DOHH2 (cell line): ENCODE measurements around the gene PAPLN.

Source experiments
- EZH2phosphoT487 ChIP-seq: fragments of 200-600 bp; sonication (generic); IDR thresholded peaks from 2 replicates; pipeline ENCODE4 v1.6.1; 2017; ENCODE audit warnings: borderline replicate concordance, mild to moderate bottlenecking, antibody characterized with exemption, low read length, moderate library complexity, mixed read lengths
- TF ChIP-seq, protein P1 (sequence below): fragments of 200-600 bp; sonication (generic); IDR thresholded peaks from one replicate; pipeline ENCODE4 v1.5.1; 2014; ENCODE audit warnings: antibody characterized with exemption, mild to moderate bottlenecking, low read depth, low read length; ENCODE audit not compliant: poor library complexity, severe bottlenecking

DNA sequence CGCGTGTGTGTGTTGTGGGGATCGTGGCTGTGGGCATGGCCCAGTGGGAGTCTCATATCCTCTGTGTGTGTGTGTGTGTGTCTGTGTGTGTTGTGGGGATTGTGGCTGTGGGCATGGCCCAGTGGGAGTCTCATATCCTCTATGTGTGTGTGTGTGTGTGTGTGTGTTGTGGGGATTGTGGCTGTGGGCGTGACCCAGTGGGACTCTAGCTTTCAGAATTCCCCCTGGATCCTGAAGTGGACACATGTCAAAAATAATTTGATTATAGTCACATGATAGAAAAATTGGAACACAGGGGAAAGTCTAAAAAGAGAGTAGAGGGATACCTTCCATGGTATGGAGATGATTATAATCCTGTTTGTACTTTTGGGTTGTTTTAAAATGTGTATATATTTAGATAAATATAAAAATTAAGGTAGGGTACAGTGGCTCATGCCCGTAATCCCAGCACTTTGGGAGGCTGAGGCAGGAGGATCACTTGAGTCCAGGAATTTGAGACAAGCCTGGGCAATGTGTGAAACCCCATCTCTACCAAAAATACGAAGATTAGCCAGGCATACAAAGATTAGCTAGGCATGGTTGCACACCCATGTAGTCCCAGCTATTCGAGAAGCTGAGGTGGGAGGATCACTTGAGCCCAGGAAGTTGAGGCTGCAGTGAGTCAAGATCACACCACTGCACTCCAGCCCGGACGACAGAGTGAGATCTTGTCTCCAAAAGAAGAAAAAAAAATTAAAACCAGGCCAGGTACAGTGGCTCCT, 11.0 kb downstream of the PAPLN start:
- TF ChIP-seq, protein P1, sequence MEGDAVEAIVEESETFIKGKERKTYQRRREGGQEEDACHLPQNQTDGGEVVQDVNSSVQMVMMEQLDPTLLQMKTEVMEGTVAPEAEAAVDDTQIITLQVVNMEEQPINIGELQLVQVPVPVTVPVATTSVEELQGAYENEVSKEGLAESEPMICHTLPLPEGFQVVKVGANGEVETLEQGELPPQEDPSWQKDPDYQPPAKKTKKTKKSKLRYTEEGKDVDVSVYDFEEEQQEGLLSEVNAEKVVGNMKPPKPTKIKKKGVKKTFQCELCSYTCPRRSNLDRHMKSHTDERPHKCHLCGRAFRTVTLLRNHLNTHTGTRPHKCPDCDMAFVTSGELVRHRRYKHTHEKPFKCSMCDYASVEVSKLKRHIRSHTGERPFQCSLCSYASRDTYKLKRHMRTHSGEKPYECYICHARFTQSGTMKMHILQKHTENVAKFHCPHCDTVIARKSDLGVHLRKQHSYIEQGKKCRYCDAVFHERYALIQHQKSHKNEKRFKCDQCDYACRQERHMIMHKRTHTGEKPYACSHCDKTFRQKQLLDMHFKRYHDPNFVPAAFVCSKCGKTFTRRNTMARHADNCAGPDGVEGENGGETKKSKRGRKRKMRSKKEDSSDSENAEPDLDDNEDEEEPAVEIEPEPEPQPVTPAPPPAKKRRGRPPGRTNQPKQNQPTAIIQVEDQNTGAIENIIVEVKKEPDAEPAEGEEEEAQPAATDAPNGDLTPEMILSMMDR: no peak
- TF ChIP-seq EZH2phosphoT487: no peak
